Measurements from ENCODE around the gene CDKL4.

GRCh38 chr2:39152504-39152903 is 91.3 kb downstream of the CDKL4 start:
- TF ChIP-seq CTCF (IDR thresholded peaks at IDR 0.05 in 8 of 11, conservative IDR thresholded peaks at IDR 0.05 in 3 of 11) (no peak), POLR2A (IDR thresholded peaks at IDR 0.05) (no peak), POLR2AphosphoS5 (IDR thresholded peaks at IDR 0.05) (no peak)

Measured in spleen (tissue), 7 donors.